K562 (cell line): Measurements from ENCODE around the gene MRPL38. TPM values are rescaled to one million over a fixed set of nuclear protein-coding genes. Genes with fewer than 3 reads are reported as not detected.

ENCODE experiments used
- BRD4 ChIP-seq: fragments of 200-600 bp; sonication (generic); IDR thresholded peaks from 2 replicates; pipeline ENCODE4 v1.6.1; 2017; ENCODE audit warnings: inconsistent platforms
- CREM ChIP-seq: IDR thresholded peaks from 2 replicates; pipeline ENCODE4 v1.6.1; 2014; ENCODE audit warnings: antibody characterized with exemption, low read depth
- EGR1 ChIP-seq: fragments of 450-650 bp; conservative IDR thresholded peaks from 2 replicates; pipeline ENCODE4 v1.6.1; 2017; ENCODE audit warnings: mild to moderate bottlenecking
- EZH2 ChIP-seq: IDR thresholded peaks from 2 replicates; pipeline ENCODE4 v1.6.1; 2012; ENCODE audit warnings: low read depth, mild to moderate bottlenecking, inconsistent platforms, low read length, borderline replicate concordance
- HDAC1 ChIP-seq, 2 experiments: fragments of 450-650 bp; IDR thresholded peaks; 2 replicates each; pipeline ENCODE4 v1.6.1; 2016 to 2017; ENCODE audit warnings: inconsistent platforms in 1 of 2, mild to moderate bottlenecking in 1 of 2, moderate library complexity in 1 of 2
- KLF1 ChIP-seq: fragments of 450-650 bp; IDR thresholded peaks from 2 replicates; pipeline ENCODE4 v1.6.1; 2016; ENCODE audit warnings: missing genetic modification characterization, missing compliant biosample characterization
- MITF ChIP-seq: IDR thresholded peaks from 2 replicates; pipeline ENCODE4 v1.6.1; 2014; ENCODE audit warnings: antibody characterized with exemption
- NEUROD1 ChIP-seq: fragments of 150-350 bp; IDR thresholded peaks from 2 replicates; pipeline ENCODE4 v1.6.1; 2014; ENCODE audit warnings: borderline replicate concordance, low read length, low read depth; ENCODE audit not compliant: partially characterized antibody
- PML ChIP-seq: IDR thresholded peaks from 2 replicates; pipeline ENCODE4 v1.6.1; 2012; ENCODE audit warnings: low read length, inconsistent platforms
- RNF2 ChIP-seq: sonication (generic); IDR thresholded peaks from 2 replicates; pipeline ENCODE4 v1.6.1; 2016
- SAFB2 ChIP-seq: fragments of 200-400 bp; formaldehyde crosslinking; IDR thresholded peaks from 2 replicates; pipeline ENCODE4 v1.6.1; 2018; ENCODE audit warnings: borderline replicate concordance, low read length, low read depth, moderate library complexity; ENCODE audit not compliant: severe bottlenecking
- SIN3A ChIP-seq, 2 experiments: fragments of 150-350 bp in 1 of 2; IDR thresholded peaks; 2 replicates each; pipeline ENCODE4 v1.6.1; 2011 to 2016; ENCODE audit warnings: borderline replicate concordance in 2 of 2, low read depth in 2 of 2, low read length in 2 of 2, mild to moderate bottlenecking in 2 of 2, moderate library complexity in 2 of 2; ENCODE audit not compliant: control insufficient read depth in 1 of 2
- SMARCA5 ChIP-seq: fragments of 450-650 bp; IDR thresholded peaks from 2 replicates; pipeline ENCODE4 v1.6.1; 2016
- SMARCB1 ChIP-seq: IDR thresholded peaks from 2 replicates; pipeline ENCODE4 v1.6.1; 2011; ENCODE audit warnings: improper control_type of control experiment, low read depth; ENCODE audit not compliant: insufficient read length
- SMARCE1 ChIP-seq: fragments of 450-650 bp; IDR thresholded peaks from 2 replicates; pipeline ENCODE4 v1.7.1; 2016; ENCODE audit warnings: mild to moderate bottlenecking
- U2AF1 ChIP-seq: fragments of 200-400 bp; formaldehyde crosslinking; optimal IDR thresholded peaks from 2 replicates; pipeline ENCODE3; 2017; ENCODE audit warnings: mild to moderate bottlenecking, low read depth, low read length, moderate library complexity
- ZBTB26 ChIP-seq: fragments of 450-650 bp; formaldehyde crosslinking; IDR thresholded peaks from 2 replicates; pipeline ENCODE4 v1.4.0; 2022; ENCODE audit warnings: missing genetic modification characterization
- ZFP91 ChIP-seq: sonication (generic); formaldehyde crosslinking; IDR thresholded peaks from 2 replicates; pipeline ENCODE4 v1.8.0; 2022; ENCODE audit warnings: mild to moderate bottlenecking, missing genetic modification reagents
- ZNF324 ChIP-seq: fragments of 250-450 bp; sonication (Bioruptor Pico); IDR thresholded peaks from 2 replicates; pipeline ENCODE4 v1.4.0; 2020; ENCODE audit warnings: mild to moderate bottlenecking
- ZNF444 ChIP-seq: fragments of 250-450 bp; sonication (Bioruptor Pico); IDR thresholded peaks from 2 replicates; pipeline ENCODE4 v1.4.0; 2020; ENCODE audit warnings: mild to moderate bottlenecking, moderate library complexity
- polyA plus RNA-seq, 8 experiments: library from polyadenylated mRNA; depleted of rRNA in 4 of 8; stranded (reverse) in 5 of 8; unstranded in 3 of 8; fragments of >200 nt; fragmentation: Nextera tagmentation in 2 of 8; fragmentation: Illumina TruSeq in 1 of 8; extraction: Ambion mirVana in 2 of 8; extraction: Trizol in 1 of 8; gene quantifications; 2 replicates each; pipeline versions ENCODE4 v1.2.1 to v1.2.3, GENCODE V29; 2011 to 2014; ENCODE audit warnings: inconsistent platforms in 1 of 8, missing spikeins in 1 of 8
- total RNA-seq, 7 experiments: library from RNA; depleted of rRNA in 6 of 7; stranded (reverse); fragments of >200 nt in 6 of 7; fragmentation: Illumina TruSeq in 2 of 7; extraction: Trizol in 2 of 7; gene quantifications; 2 replicates each; pipeline versions ENCODE4 v1.2.1 to v1.2.3, GENCODE V29; 2011 to 2021; ENCODE audit warnings: low replicate concordance in 1 of 7

MRPL38 gene
- total and polyA plus RNA-seq, 9 of the 15 experiments (the other 6 are each of a cell fraction or from before 2014, with no cell fraction given) = 4.5 to 154 (median 48.5) TPM

GRCh38 chr17:75855310-75856061 is 49.2 kb downstream of the MRPL38 start, which contains the start of gene WBP2 (continued):
- TF ChIP-seq NEUROD1 (no peak), SIN3A (IDR thresholded peaks at IDR 0.05; ENCODE audit: borderline replicate concordance in 2 of 2, control insufficient read depth in 1 of 2, low read depth in 2 of 2, low read length in 2 of 2) (peak in 1 of 2 experiments; percentile 71; a peak in 1 of 4 replicates), EGR1 (peak; percentile 100), U2AF1 (peak; percentile 53), SMARCE1 (no peak), ZNF444 (CRISPR knock-in tag) (no peak), BRD4 (no peak; the same call in 1 of the 2 replicates), SMARCB1 (no peak), PML (peak; percentile 83), EZH2 (no peak), HDAC1 (IDR thresholded peaks at IDR 0.05) (peak in 1 of 2 experiments; percentile 85; a peak in 2 of 4 replicates), SAFB2 (no peak), ZFP91 (CRISPR knock-in tag) (no peak), KLF1 (tag) (no peak), RNF2 (0 out of 2 replicates have a peak, but pooled peaks have one; percentile 23), SMARCA5 (no peak), ZBTB26 (CRISPR knock-in tag) (no peak), CREM (peak; percentile 87), MITF (no peak; the same call in 1 of the 2 replicates), ZNF324 (CRISPR knock-in tag) (0 out of 2 replicates have a peak, but pooled peaks have one; percentile 40)
